ENCODE data around the gene SOSTDC1.

SOSTDC1 gene

GRCh38 chr7:16433568-16434122 is 31.9 kb downstream of the SOSTDC1 start:
- no peak for TF ChIP-seq NFIC (IDR thresholded peaks at IDR 0.05)
- no peak for TF ChIP-seq CEBPB (IDR thresholded peaks at IDR 0.05)
- no peak for TF ChIP-seq YY1 (IDR thresholded peaks at IDR 0.05; ENCODE audit: low read depth)
- TF ChIP-seq EGR1 (IDR thresholded peaks at IDR 0.05): no peak
- TF ChIP-seq TAF1 (IDR thresholded peaks at IDR 0.05; ENCODE audit: low read depth): no peak
- TF ChIP-seq USF1 (IDR thresholded peaks at IDR 0.05): no peak
- no peak for TF ChIP-seq ZBTB7A (IDR thresholded peaks at IDR 0.05; ENCODE audit: low read depth)

- TF ChIP-seq YY1 (IDR thresholded peaks at IDR 0.05; ENCODE audit: low read depth) (no peak), ZBTB7A (IDR thresholded peaks at IDR 0.05; ENCODE audit: low read depth) (no peak), NFIC (IDR thresholded peaks at IDR 0.05) (no peak), EP300 (IDR thresholded peaks at IDR 0.05; ENCODE audit: borderline replicate concordance) (no peak), TAF1 (IDR thresholded peaks at IDR 0.05; ENCODE audit: low read depth) (no peak), MAX (IDR thresholded peaks at IDR 0.05) (no peak), CEBPB (IDR thresholded peaks at IDR 0.05) (no peak), RAD21 (IDR thresholded peaks at IDR 0.05; ENCODE audit: low read depth) (no peak), CREB1 (IDR thresholded peaks at IDR 0.05; ENCODE audit: low read depth) (no peak), EGR1 (IDR thresholded peaks at IDR 0.05) (no peak), REST (IDR thresholded peaks at IDR 0.05; ENCODE audit: low read depth) (no peak), USF1 (IDR thresholded peaks at IDR 0.05) (no peak), TCF12 (IDR thresholded peaks at IDR 0.05; ENCODE audit: low read depth) (no peak), TEAD4 (IDR thresholded peaks at IDR 0.05) (no peak), FOXM1 (IDR thresholded peaks at IDR 0.05; ENCODE audit: borderline replicate concordance, low read depth) (no peak)
Observed at GRCh38 chr7:16432425-16432731, 33.2 kb downstream of the SOSTDC1 start.

GRCh38 chr7:16431646-16432424 is 33.7 kb downstream of the SOSTDC1 start:
- TF ChIP-seq USF1 (IDR thresholded peaks at IDR 0.05) (no peak), RAD21 (IDR thresholded peaks at IDR 0.05; ENCODE audit: low read depth) (peak; percentile 81), ZBTB7A (IDR thresholded peaks at IDR 0.05; ENCODE audit: low read depth) (no peak)

GRCh38 chr7:16430133-16430532 is 35.4 kb downstream of the SOSTDC1 start:
- TF ChIP-seq MAX (IDR thresholded peaks at IDR 0.05) (no peak), TEAD4 (IDR thresholded peaks at IDR 0.05) (no peak), CEBPB (IDR thresholded peaks at IDR 0.05) (no peak), ZBTB7A (IDR thresholded peaks at IDR 0.05; ENCODE audit: low read depth) (no peak), EGR1 (IDR thresholded peaks at IDR 0.05) (no peak), TAF1 (IDR thresholded peaks at IDR 0.05; ENCODE audit: low read depth) (no peak), REST (IDR thresholded peaks at IDR 0.05; ENCODE audit: low read depth) (no peak), TCF12 (IDR thresholded peaks at IDR 0.05; ENCODE audit: low read depth) (no peak), FOXM1 (IDR thresholded peaks at IDR 0.05; ENCODE audit: borderline replicate concordance, low read depth) (no peak), NFIC (IDR thresholded peaks at IDR 0.05) (no peak), RAD21 (IDR thresholded peaks at IDR 0.05; ENCODE audit: low read depth) (no peak)

GRCh38 chr7:16428672-16429071 is 36.9 kb downstream of the SOSTDC1 start:
- TF ChIP-seq MAX (IDR thresholded peaks at IDR 0.05) (no peak), ZBTB7A (IDR thresholded peaks at IDR 0.05; ENCODE audit: low read depth) (no peak), TEAD4 (IDR thresholded peaks at IDR 0.05) (no peak)

GRCh38 chr7:16428182-16428581 is 37.4 kb downstream of the SOSTDC1 start:
- TF ChIP-seq EGR1 (IDR thresholded peaks at IDR 0.05) (no peak), TAF1 (IDR thresholded peaks at IDR 0.05; ENCODE audit: low read depth) (no peak), TEAD4 (IDR thresholded peaks at IDR 0.05) (no peak), CREB1 (IDR thresholded peaks at IDR 0.05; ENCODE audit: low read depth) (no peak), EP300 (IDR thresholded peaks at IDR 0.05; ENCODE audit: borderline replicate concordance) (no peak), ZBTB7A (IDR thresholded peaks at IDR 0.05; ENCODE audit: low read depth) (no peak), NFIC (IDR thresholded peaks at IDR 0.05) (no peak), RAD21 (IDR thresholded peaks at IDR 0.05; ENCODE audit: low read depth) (no peak), TCF12 (IDR thresholded peaks at IDR 0.05; ENCODE audit: low read depth) (no peak), USF1 (IDR thresholded peaks at IDR 0.05) (no peak), YY1 (IDR thresholded peaks at IDR 0.05; ENCODE audit: low read depth) (no peak), FOXM1 (IDR thresholded peaks at IDR 0.05; ENCODE audit: borderline replicate concordance, low read depth) (no peak), REST (IDR thresholded peaks at IDR 0.05; ENCODE audit: low read depth) (no peak), CEBPB (IDR thresholded peaks at IDR 0.05) (no peak), MAX (IDR thresholded peaks at IDR 0.05) (no peak)

Measured in Ishikawa (cell line).